Measurements from ENCODE around the gene PIM2. TPM values are rescaled to one million over a fixed set of nuclear protein-coding genes. Genes with fewer than 3 reads are reported as not detected.
"Not testable (repeated sequence)": the region's sequence is repeated elsewhere in the genome, so short reads cannot be mapped to it uniquely, and the experiment has no call there.

The PIM2 gene
- total and polyA plus RNA-seq, 2 donors, result 4.0 to 8.4 TPM

- Histone ChIP-seq H3K4me1 (ENCODE audit: insufficient read depth) (no peaks in the 10 kb centered on the region), H3K27ac (ENCODE audit: low read depth) (no peak overlapping the region), H3K4me3 (ENCODE audit: low read depth, low read length) (no peak overlapping the region), H3K36me3 (ENCODE audit: insufficient read depth) (no peaks in the 10 kb centered on the region)
- DNase-seq (ENCODE audit: extremely low spot score), result no peak
- WGBS, result 95% methylated on average over 4 of the region's 4 CpGs
Observed at GRCh38 chrX:48892896-48893295, 25.9 kb downstream of the PIM2 start.

GRCh38 chrX:48891402-48892288 lies 27.2 kb downstream of the PIM2 start:
- WGBS, result 2% methylated on average over 68 of the region's 68 CpGs

GRCh38 chrX:48890934-48891401 lies 27.9 kb downstream of the PIM2 start:
- under 1% methylated on average over 35 of the region's 35 CpGs for WGBS
- peak overlapping the region; percentile 67 for H3K4me3 ChIP-seq (ENCODE audit: low read depth, low read length)
- H3K4me1 ChIP-seq (ENCODE audit: insufficient read depth), result no peaks in the 10 kb centered on the region
- DNase-seq (ENCODE audit: extremely low spot score), result no peak
- peak overlapping the region; percentile 87 for H3K27ac ChIP-seq (ENCODE audit: low read depth)
- H3K36me3 ChIP-seq (ENCODE audit: insufficient read depth), result no peaks in the 10 kb centered on the region

More at GRCh38 chrX:48891402-48892288, 27.2 kb downstream of the PIM2 start:
- DNase-seq (ENCODE audit: extremely low spot score), result peak; percentile 65
- no peaks in the 10 kb centered on the region for H3K36me3 ChIP-seq (ENCODE audit: insufficient read depth)
- peak overlapping the region; percentile 67 for H3K4me3 ChIP-seq (ENCODE audit: low read depth, low read length)
- peak overlapping the region; percentile 87 for H3K27ac ChIP-seq (ENCODE audit: low read depth)
- no peaks in the 10 kb centered on the region for H3K4me1 ChIP-seq (ENCODE audit: insufficient read depth)

GRCh38 chrX:48890296-48890925 lies 28.4 kb downstream of the PIM2 start:
- Histone ChIP-seq H3K36me3 (ENCODE audit: insufficient read depth) (no peaks in the 10 kb centered on the region), H3K27ac (ENCODE audit: low read depth) (peak overlapping the region; percentile 64), H3K4me1 (ENCODE audit: insufficient read depth) (no peaks in the 10 kb centered on the region), H3K4me3 (ENCODE audit: low read depth, low read length) (peak overlapping the region; percentile 67)
- DNase-seq (ENCODE audit: extremely low spot score), result no peak
- WGBS, result 28% methylated on average over 15 of the region's 15 CpGs

GRCh38 chrX:48886586-48886985 lies 32.2 kb downstream of the PIM2 start:
- H3K4me1 ChIP-seq (ENCODE audit: insufficient read depth); H3K27ac ChIP-seq (ENCODE audit: low read depth); H3K36me3 ChIP-seq (ENCODE audit: insufficient read depth); H3K4me3 ChIP-seq (ENCODE audit: low read depth, low read length); DNase-seq (ENCODE audit: extremely low spot score): not testable (repeated sequence)
- WGBS, result 89% methylated on average over 5 of the region's 5 CpGs

GRCh38 chrX:48883729-48884128 lies 35.1 kb downstream of the PIM2 start:
- Histone ChIP-seq H3K36me3 (ENCODE audit: insufficient read depth) (no peaks in the 10 kb centered on the region), H3K4me1 (ENCODE audit: insufficient read depth) (no peaks in the 10 kb centered on the region), H3K4me3 (ENCODE audit: low read depth, low read length) (no peak overlapping the region), H3K27ac (ENCODE audit: low read depth) (no peak overlapping the region)
- WGBS, result 72% methylated on average over 10 of the region's 10 CpGs
- no peak for DNase-seq (ENCODE audit: extremely low spot score)

- 66% methylated on average over 4 of the region's 4 CpGs for WGBS
- not testable (repeated sequence) for H3K4me3 ChIP-seq (ENCODE audit: low read depth, low read length); H3K27ac ChIP-seq (ENCODE audit: low read depth); DNase-seq (ENCODE audit: extremely low spot score); H3K36me3 ChIP-seq (ENCODE audit: insufficient read depth); H3K4me1 ChIP-seq (ENCODE audit: insufficient read depth)
Observed at GRCh38 chrX:48876944-48877343, 41.9 kb downstream of the PIM2 start.

- H3K4me3 ChIP-seq (ENCODE audit: low read depth, low read length); DNase-seq (ENCODE audit: extremely low spot score); H3K27ac ChIP-seq (ENCODE audit: low read depth); H3K4me1 ChIP-seq (ENCODE audit: insufficient read depth); H3K36me3 ChIP-seq (ENCODE audit: insufficient read depth): not testable (repeated sequence)
- 71% methylated on average over 1 of the region's 2 CpGs for whole genome bisulfite sequencing
Observed at GRCh38 chrX:48872017-48872416, 46.8 kb downstream of the PIM2 start.

- WGBS, result 17% methylated on average over 4 of the region's 4 CpGs
- no peak overlapping the region for H3K4me3 ChIP-seq (ENCODE audit: low read depth, low read length)
- DNase-seq (ENCODE audit: extremely low spot score), result no peak
Observed at GRCh38 chrX:48864210-48864609, 54.6 kb downstream of the PIM2 start.

More at GRCh38 chrX:48864210-48864609, 54.6 kb downstream of the PIM2 start:
- no peaks in the 10 kb centered on the region for H3K4me1 ChIP-seq (ENCODE audit: insufficient read depth)
- H3K27ac ChIP-seq (ENCODE audit: low read depth), result no peak overlapping the region
- no peaks in the 10 kb centered on the region for H3K36me3 ChIP-seq (ENCODE audit: insufficient read depth)

Small RNA genes lying within 50 kb of the gene (small RNA-seq; reads per million reads assigned to genes)
- not detected for gene RNU6-722P

Other genes starting within 250 kb of the PIM2 start
- gene WAS, start 235.2 kb downstream of the PIM2 start, total RNA-seq, result 1.0 TPM
- 6.1 TPM for gene WAS, start 235.2 kb downstream of the PIM2 start, polyA plus RNA-seq
- 2.8 TPM for gene SUV39H1, start 222.3 kb downstream of the PIM2 start, total RNA-seq
- gene SUV39H1, start 222.3 kb downstream of the PIM2 start, polyA plus RNA-seq, result 6.0 TPM
- not detected for gene GLOD5, start 157.3 kb downstream of the PIM2 start, total RNA-seq
- gene GLOD5, start 157.3 kb downstream of the PIM2 start, polyA plus RNA-seq, result not detected
- not detected for gene GATA1, start 132.4 kb downstream of the PIM2 start, total RNA-seq
- gene GATA1, start 132.4 kb downstream of the PIM2 start, polyA plus RNA-seq, result 0.34 TPM
- gene HDAC6, start 117.0 kb downstream of the PIM2 start, total RNA-seq, result 63.8 TPM
- gene HDAC6, start 117.0 kb downstream of the PIM2 start, polyA plus RNA-seq, result 42.0 TPM
- gene ERAS, start 92.5 kb downstream of the PIM2 start, total RNA-seq, result not detected
- 0.10 TPM for gene ERAS, start 92.5 kb downstream of the PIM2 start, polyA plus RNA-seq
- 1.1 TPM for gene PCSK1N, start 83.4 kb downstream of the PIM2 start, total RNA-seq
- gene PCSK1N, start 83.4 kb downstream of the PIM2 start, polyA plus RNA-seq, result 6.9 TPM
- gene TIMM17B, start 21.3 kb downstream of the PIM2 start, total RNA-seq, result 15.0 TPM
- gene TIMM17B, start 21.3 kb downstream of the PIM2 start, polyA plus RNA-seq, result 54.4 TPM
- gene PQBP1, start 21.1 kb downstream of the PIM2 start, total RNA-seq, result 13.9 TPM
- gene PQBP1, start 21.1 kb downstream of the PIM2 start, polyA plus RNA-seq, result 102 TPM
- 10.5 TPM for gene SLC35A2, start 7.4 kb downstream of the PIM2 start, total RNA-seq
- gene SLC35A2, start 7.4 kb downstream of the PIM2 start, polyA plus RNA-seq, result 18.9 TPM
- 21.3 TPM for gene OTUD5, start 38.6 kb upstream of the PIM2 start, total RNA-seq
- gene OTUD5, start 38.6 kb upstream of the PIM2 start, polyA plus RNA-seq, result 48.9 TPM
- gene KCND1, start 52.8 kb upstream of the PIM2 start, total RNA-seq, result 2.4 TPM
- 3.3 TPM for gene KCND1, start 52.8 kb upstream of the PIM2 start, polyA plus RNA-seq
- gene GRIPAP1, start 83.2 kb upstream of the PIM2 start, total RNA-seq, result 16.1 TPM
- 27.9 TPM for gene GRIPAP1, start 83.2 kb upstream of the PIM2 start, polyA plus RNA-seq
- 11.7 TPM for gene TFE3, start 124.3 kb upstream of the PIM2 start, total RNA-seq
- 63.5 TPM for gene TFE3, start 124.3 kb upstream of the PIM2 start, polyA plus RNA-seq
- gene CCDC120, start 140.0 kb upstream of the PIM2 start, total RNA-seq, result 2.7 TPM
- 4.5 TPM for gene CCDC120, start 140.0 kb upstream of the PIM2 start, polyA plus RNA-seq
- 4.3 TPM for gene PRAF2, start 155.0 kb upstream of the PIM2 start, total RNA-seq
- 44.0 TPM for gene PRAF2, start 155.0 kb upstream of the PIM2 start, polyA plus RNA-seq
- gene WDR45, start 160.9 kb upstream of the PIM2 start, total RNA-seq, result 36.3 TPM
- 77.5 TPM for gene WDR45, start 160.9 kb upstream of the PIM2 start, polyA plus RNA-seq
- gene GPKOW, start 204.7 kb upstream of the PIM2 start, total RNA-seq, result 15.1 TPM
- 27.2 TPM for gene GPKOW, start 204.7 kb upstream of the PIM2 start, polyA plus RNA-seq
- gene MAGIX, start 243.7 kb upstream of the PIM2 start, total RNA-seq, result 1.9 TPM
- gene MAGIX, start 243.7 kb upstream of the PIM2 start, polyA plus RNA-seq, result 4.0 TPM